Stimulated activated CD4-positive, alpha-beta T cell treated with anti-CD3 and anti-CD28 coated beads, Interleukin-12 subunit alpha, Interleukin-12 subunit beta, amount 100 ng/mL, for 24 hours (primary cell): Measurements from ENCODE around the gene CLK2.
A peak's percentile ranks its signal among the peaks of the same experiment; 100 is the strongest.
"Not testable (repeated sequence)": the region's sequence is repeated elsewhere in the genome, so short reads cannot be mapped to it uniquely, and the experiment has no call there.

ENCODE experiments used
- DNase-seq, 2 experiments: peaks; one replicate each; pipeline ENCODE4 v3.0.0-alpha.2; 2020; ENCODE audit warnings: low read depth in 2 of 2

CLK2 gene

DNA sequence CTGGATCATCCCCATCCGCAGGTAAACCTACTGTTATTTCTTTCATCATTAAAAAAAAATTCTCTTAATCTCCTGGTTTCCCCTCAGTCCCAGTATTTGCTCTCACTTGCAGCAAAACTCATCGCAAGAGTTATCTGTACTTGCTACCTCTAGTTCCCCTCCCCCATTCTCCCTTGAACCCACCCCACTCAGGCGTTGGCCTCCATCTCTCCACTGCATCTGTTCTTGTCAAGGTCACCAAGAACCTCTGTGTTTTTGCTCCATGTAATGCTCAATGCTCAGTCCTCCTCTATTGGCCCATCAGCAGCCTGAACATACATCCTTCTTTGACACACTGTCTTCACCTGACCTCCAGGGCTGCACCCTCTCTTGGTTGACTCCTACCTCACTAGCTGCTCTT is 23.4 kb upstream of the CLK2 start:
- DNase-seq: no peak

- no peak for DNase-seq
Measured at GRCh38 chr1:155295942-155296267, 22.6 kb upstream of the CLK2 start.

GRCh38 chr1:155295183-155295941 is 22.1 kb upstream of the CLK2 start:
- DNase-seq: no peak

DNA sequence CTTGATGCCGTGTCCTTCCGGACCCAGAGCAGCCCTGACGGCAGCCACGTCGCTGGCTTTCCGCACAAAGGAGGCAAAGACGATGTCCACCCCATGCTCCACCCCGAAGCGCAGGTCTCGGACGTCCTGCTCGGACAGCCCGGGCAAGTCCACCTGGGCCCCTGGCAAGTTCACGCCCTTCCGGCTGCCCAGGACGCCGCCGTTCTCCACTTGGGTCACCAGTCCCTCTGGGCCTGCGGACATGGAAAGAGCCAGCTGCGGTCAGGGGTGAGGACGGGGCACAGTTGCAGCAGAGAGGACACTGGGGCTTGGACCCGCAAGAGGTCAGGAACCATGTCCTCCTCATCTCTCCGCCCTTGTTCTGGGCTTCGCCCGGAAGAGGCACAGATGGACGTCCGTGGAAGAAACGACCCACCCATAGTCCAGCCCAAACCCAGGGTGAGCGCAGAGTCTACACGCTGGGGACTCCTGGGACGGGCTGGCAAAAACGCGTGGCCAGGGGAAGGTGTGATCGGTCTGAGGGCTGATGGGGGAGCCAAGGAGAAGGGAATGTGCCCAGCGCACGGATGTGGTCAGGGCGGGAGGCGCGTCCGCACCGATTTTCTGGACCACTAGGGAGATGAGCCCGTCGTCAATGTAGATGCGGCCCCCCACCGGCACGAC is 21.3 kb upstream of the CLK2 start:
- DNase-seq: no peak

GRCh38 chr1:155293086-155293749 is 19.9 kb upstream of the CLK2 start:
- DNase-seq: no peak

GRCh38 chr1:155291006-155291405 is 17.7 kb upstream of the CLK2 start:
- DNase-seq: not testable (repeated sequence)

GRCh38 chr1:155287987-155288543 is 14.8 kb upstream of the CLK2 start:
- DNase-seq: no peak

GRCh38 chr1:155286544-155286943 is 13.2 kb upstream of the CLK2 start:
- no peak for DNase-seq

- no peak for DNase-seq
Measured at GRCh38 chr1:155285631-155286044, 12.3 kb upstream of the CLK2 start.

GRCh38 chr1:155285063-155285462 is 11.8 kb upstream of the CLK2 start:
- no peak for DNase-seq

DNA sequence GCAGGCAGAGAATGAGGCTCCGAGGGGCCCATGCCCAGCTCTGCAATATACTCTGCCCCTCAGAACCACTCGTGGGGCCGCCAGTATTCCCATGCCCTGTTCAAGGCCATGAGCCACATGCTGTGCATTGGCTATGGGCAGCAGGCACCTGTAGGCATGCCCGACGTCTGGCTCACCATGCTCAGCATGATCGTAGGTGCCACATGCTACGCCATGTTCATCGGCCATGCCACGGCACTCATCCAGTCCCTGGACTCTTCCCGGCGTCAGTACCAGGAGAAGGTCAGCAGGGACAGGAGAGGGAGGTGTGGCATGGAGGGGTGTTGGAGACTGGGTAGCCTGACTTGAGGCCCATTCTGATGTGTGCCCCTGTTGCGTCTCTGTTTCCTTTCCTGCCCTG is 11.2 kb upstream of the CLK2 start:
- no peak for DNase-seq

GRCh38 chr1:155282488-155283091 is 9.3 kb upstream of the CLK2 start:
- DNase-seq: no peak

DNA sequence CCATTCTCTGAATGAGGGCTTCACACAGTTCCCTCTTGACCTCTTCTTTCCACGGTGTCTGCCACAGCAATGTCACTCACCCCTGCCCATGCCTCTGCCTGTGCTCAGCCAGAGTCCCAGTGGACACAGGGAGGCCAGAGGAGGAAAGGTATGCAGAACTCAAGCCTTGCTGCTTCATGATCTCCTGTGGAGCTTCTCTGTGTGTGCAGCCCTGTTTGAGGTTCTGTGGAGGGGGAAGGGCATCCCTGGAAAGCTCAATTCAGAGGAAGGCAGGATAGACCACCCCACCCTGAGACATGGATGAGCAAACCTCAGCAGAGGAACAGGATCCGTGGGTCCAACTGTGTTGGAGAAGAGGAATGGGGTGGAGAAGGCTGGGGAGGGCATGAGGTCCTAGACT is 6.0 kb upstream of the CLK2 start:
- no peak for DNase-seq

DNA sequence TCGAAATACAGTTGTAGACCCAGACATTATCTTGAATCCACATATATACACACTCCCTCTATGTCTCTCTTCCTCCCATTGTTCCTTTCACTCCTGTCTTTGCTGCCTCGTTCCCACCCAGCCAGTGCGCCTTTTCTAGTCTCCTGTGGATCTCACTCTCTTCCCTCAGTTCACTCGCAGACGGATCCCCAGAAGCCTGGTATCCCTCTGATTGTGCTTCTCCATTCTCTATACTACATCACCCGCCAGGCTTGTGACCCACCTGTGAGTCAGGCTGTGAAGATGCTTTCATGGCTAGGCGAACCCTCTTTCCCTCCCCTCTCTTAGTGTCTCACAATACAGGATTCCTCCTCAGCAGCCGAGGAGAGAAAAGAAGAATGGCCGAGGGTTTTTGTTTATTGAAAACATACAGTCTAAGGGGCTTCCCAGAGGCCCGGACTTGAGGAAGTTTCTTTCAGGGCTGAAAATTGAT is 5.4 kb upstream of the CLK2 start:
- no peak for DNase-seq

- peak in 1 of 2 experiments; percentile 70 for DNase-seq
Measured at GRCh38 chr1:155277902-155278688, 4.8 kb upstream of the CLK2 start.

- peak; percentile 91 to 98 for DNase-seq
Measured at GRCh38 chr1:155277070-155277901, 4.0 kb upstream of the CLK2 start, which contains the start of gene HCN3. Gene HCN3 (plus strand): TSS chr1:155277463. CDS start chr1:155277591, 128 bp downstream.

DNA sequence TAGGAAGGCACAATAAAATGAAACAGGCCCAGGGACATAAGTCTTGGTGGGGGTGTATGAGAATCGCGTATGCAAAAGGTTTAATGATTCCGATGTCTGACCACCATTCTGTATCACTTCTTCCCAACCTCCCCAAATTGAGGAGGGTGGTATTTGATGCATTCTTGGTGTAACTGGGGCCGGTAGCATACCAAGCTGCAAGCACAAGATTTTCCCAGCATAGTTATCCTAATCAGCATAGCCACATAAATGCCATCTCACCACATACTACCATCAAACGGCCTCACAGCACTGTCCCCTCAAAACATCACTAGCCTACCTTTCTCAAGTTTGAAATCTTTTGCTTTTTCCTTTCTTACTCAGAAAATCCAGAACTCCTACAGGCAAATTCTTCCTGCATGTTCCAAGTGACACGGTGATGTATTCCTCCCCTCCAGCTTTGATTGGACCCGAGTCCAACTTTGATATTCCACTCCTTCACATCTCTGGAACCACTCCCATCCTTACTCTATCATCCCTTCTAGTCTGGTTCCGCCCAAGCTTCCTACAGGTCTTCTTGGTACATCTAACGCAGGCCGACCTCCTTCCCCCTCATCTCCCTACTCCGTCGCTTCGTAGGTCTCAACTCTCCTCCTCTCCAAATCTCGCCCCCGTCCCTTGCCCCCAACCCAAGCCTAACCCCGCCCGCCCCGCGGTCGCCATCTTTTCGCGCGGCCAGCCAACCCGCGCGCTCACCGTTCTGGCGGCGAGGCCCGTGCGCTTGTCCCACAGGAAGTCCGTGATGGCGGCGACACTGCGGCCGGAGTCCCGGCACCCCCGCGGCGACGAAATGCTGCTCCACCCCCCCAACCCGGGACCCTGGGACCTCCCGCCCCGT is 600 bp downstream of the CLK2 start:
- no peak for DNase-seq

DNA sequence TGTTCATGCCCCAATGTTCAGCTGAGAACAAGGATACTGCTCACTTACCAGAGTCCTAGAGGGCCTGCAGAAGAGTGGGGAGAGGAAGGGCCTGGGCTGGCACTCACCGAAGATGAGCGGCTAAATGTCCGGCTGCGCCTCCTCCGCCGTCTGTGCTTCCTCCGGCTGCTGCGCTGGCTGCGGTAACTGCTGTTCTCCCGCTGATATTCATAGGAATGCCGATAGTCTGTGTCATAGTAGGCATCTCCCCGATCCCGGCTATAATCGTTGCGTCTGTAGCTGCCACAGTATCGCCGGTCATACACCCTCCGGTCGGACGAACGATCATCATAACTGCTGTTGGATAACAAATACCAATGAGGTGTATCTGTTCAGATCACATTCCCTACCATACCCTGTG is 3.9 kb downstream of the CLK2 start:
- no peak for DNase-seq

- DNase-seq: no peak
Measured at GRCh38 chr1:155268630-155269029, 4.7 kb downstream of the CLK2 start.
